HepG2 (cell line): ENCODE measurements around the gene TANGO6. TPM values are rescaled to one million over a fixed set of nuclear protein-coding genes. Genes with fewer than 3 reads are reported as not detected.
A peak's percentile ranks its signal among the peaks of the same experiment; 100 is the strongest.

Source experiments
- ARNT ChIP-seq: fragments of 450-650 bp; IDR thresholded peaks from 2 replicates; pipeline ENCODE4 v1.6.1; 2017
- ARNTL ChIP-seq: sonication (generic); formaldehyde crosslinking; IDR thresholded peaks from 2 replicates; pipeline ENCODE4 v1.4.0; 2020; ENCODE audit warnings: mild to moderate bottlenecking, missing genetic modification reagents
- ASH2L ChIP-seq: fragments of 300-600, 200-600 bp; sonication (generic); IDR thresholded peaks from 2 replicates; pipeline ENCODE4 v1.7.0; 2017; ENCODE audit warnings: low read depth, mild to moderate bottlenecking, moderate library complexity, mixed read lengths, low read length; ENCODE audit not compliant: insufficient read length
- CEBPB ChIP-seq: IDR thresholded peaks from 2 replicates; pipeline ENCODE4 v1.6.1; 2011; ENCODE audit warnings: low read depth, low read length, improper control_type of control experiment, borderline replicate concordance
- EP300 ChIP-seq, 3 experiments: sonication (generic) in 1 of 3; formaldehyde crosslinking in 1 of 3; IDR thresholded peaks; 2 replicates each; pipeline versions ENCODE4 v1.5.1 to v1.6.1; 2011 to 2020; ENCODE audit warnings: low read depth in 2 of 3, low read length in 2 of 3, borderline replicate concordance in 1 of 3, improper control_type of control experiment in 1 of 3, mild to moderate bottlenecking in 1 of 3, missing genetic modification reagents in 1 of 3, moderate library complexity in 1 of 3
- GZF1 ChIP-seq: sonication (generic); formaldehyde crosslinking; IDR thresholded peaks from 2 replicates; pipeline ENCODE4 v1.5.1; 2020; ENCODE audit warnings: mild to moderate bottlenecking, missing genetic modification reagents
- MEF2D ChIP-seq: sonication (generic); formaldehyde crosslinking; IDR thresholded peaks from 2 replicates; pipeline ENCODE4 v1.5.1; 2020; ENCODE audit warnings: mild to moderate bottlenecking, missing genetic modification reagents
- PLRG1 ChIP-seq: fragments of 450-650 bp; conservative IDR thresholded peaks from 2 replicates; pipeline ENCODE4 v1.6.1; 2016
- SAFB2 ChIP-seq: sonication (generic); formaldehyde crosslinking; IDR thresholded peaks from 2 replicates; pipeline ENCODE4 v1.5.1; 2020; ENCODE audit warnings: missing genetic modification reagents, low read depth, mild to moderate bottlenecking, borderline replicate concordance
- SAP130 ChIP-seq: IDR thresholded peaks from 2 replicates; pipeline ENCODE4 v1.6.1; 2016; ENCODE audit warnings: low read depth
- SRSF1 ChIP-seq: fragments of 200-400 bp; formaldehyde crosslinking; optimal IDR thresholded peaks from 2 replicates; pipeline ENCODE3; 2017; ENCODE audit warnings: mild to moderate bottlenecking, low read depth, low read length, moderate library complexity
- TBX2 ChIP-seq: sonication (generic); formaldehyde crosslinking; IDR thresholded peaks from 2 replicates; pipeline ENCODE4 v1.5.0; 2020; ENCODE audit warnings: missing genetic modification reagents, mild to moderate bottlenecking, borderline replicate concordance
- ZNF253 ChIP-seq: sonication (generic); formaldehyde crosslinking; IDR thresholded peaks from 2 replicates; pipeline ENCODE4 v1.8.0; 2022; ENCODE audit warnings: mild to moderate bottlenecking, missing genetic modification reagents, borderline replicate concordance
- ZNF326 ChIP-seq: sonication (generic); formaldehyde crosslinking; IDR thresholded peaks from 2 replicates; pipeline ENCODE4 v1.4.0; 2020; ENCODE audit warnings: missing genetic modification reagents, borderline replicate concordance
- ZNF589 ChIP-seq: sonication (generic); formaldehyde crosslinking; conservative IDR thresholded peaks from 2 replicates; pipeline ENCODE4 v1.8.0; 2022; ENCODE audit warnings: mild to moderate bottlenecking, moderate library complexity, missing genetic modification reagents
- ZNF614 ChIP-seq: IDR thresholded peaks from 2 replicates; pipeline ENCODE4 v1.6.1; 2018; ENCODE audit warnings: missing biosample characterization, missing genetic modification reagents, inconsistent platforms, borderline replicate concordance
- polyA plus RNA-seq, 8 experiments: library from polyadenylated mRNA; depleted of rRNA in 3 of 8; stranded (reverse) in 7 of 8; unstranded in 1 of 8; fragments of >200 nt; fragmentation: Illumina TruSeq in 4 of 8; extraction: Trizol in 4 of 8; gene quantifications; 2 replicates each; pipeline versions ENCODE4 v1.2.1 to v1.2.3, GENCODE V29; 2011 to 2016; ENCODE audit warnings: low read depth in 4 of 8, missing spikeins in 1 of 8, mixed read lengths in 1 of 8; ENCODE audit not compliant: insufficient read depth in 1 of 8
- total RNA-seq, 5 experiments: library from RNA; depleted of rRNA; stranded (reverse); fragments of >200 nt; fragmentation: Illumina TruSeq; extraction: Trizol; gene quantifications; 2 replicates each; pipeline ENCODE4 v1.2.3, GENCODE V29; 2016; ENCODE audit warnings: low read depth in 1 of 5
- TF ChIP-seq, protein P1 (sequence below): IDR thresholded peaks from 2 replicates; pipeline ENCODE4 v1.6.1; 2016; ENCODE audit warnings: low read depth, borderline replicate concordance
- TF ChIP-seq, protein P2 (sequence below): sonication (generic); formaldehyde crosslinking; IDR thresholded peaks from 2 replicates; pipeline ENCODE4 v1.4.0; 2020; ENCODE audit warnings: mild to moderate bottlenecking, missing genetic modification reagents
- TF ChIP-seq, protein P3 (sequence below): IDR thresholded peaks from 2 replicates; pipeline ENCODE4 v1.6.1; 2016
- TF ChIP-seq, protein P4 (sequence below): sonication (generic); formaldehyde crosslinking; IDR thresholded peaks from 2 replicates; pipeline ENCODE4 v1.4.0; 2020; ENCODE audit warnings: missing genetic modification reagents, mild to moderate bottlenecking, borderline replicate concordance

Gene TANGO6
- total and polyA plus RNA-seq, 2 of the 13 experiments (the other 11 are each of a cell fraction or from before 2014, with no cell fraction given): 7.2 to 13.3 TPM

DNA sequence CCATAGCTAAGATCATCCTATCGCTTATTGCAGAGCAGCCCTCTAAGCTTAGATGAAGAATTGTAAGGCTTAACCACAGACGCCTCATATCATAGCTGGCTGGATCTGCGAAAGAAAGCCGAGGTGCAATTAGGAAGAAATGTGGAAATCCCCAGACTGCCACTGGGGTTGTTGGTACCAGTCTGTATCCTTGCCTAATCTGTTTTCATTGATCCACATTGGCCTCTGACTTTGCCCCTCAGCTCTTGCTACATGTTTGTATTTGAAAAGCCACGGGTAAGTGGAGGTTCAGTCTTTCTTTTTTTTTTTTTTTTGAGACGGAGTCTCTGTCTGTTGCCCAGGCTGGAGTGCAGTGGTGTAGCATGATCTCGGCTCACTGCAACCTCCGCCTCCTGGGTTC is 48.9 kb downstream of the TANGO6 start (continued):
- TF ChIP-seq, protein P1, sequence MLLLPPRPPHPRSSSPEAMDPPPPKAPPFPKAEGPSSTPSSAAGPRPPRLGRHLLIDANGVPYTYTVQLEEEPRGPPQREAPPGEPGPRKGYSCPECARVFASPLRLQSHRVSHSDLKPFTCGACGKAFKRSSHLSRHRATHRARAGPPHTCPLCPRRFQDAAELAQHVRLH (CRISPR knock-in tag): no peak
- TF ChIP-seq SAFB2 (CRISPR knock-in tag): no peak
- TF ChIP-seq ZNF614 (CRISPR knock-in tag): no peak
- TF ChIP-seq ARNT: no peak
- peak in 1 of 2 experiments; percentile 42; a peak in 1 of 4 replicates for TF ChIP-seq EP300 (IDR thresholded peaks at IDR 0.05; ENCODE audit: low read depth in 2 of 2, low read length in 2 of 2)
- no peak for TF ChIP-seq EP300 (CRISPR knock-in tag; IDR thresholded peaks at IDR 0.05; ENCODE audit: borderline replicate concordance)
- no peak for TF ChIP-seq TBX2
- no peak for TF ChIP-seq SAP130 (CRISPR knock-in tag)
- peak; percentile 61; the same call in 1 of the 2 replicates for TF ChIP-seq CEBPB
- TF ChIP-seq ZNF326 (CRISPR knock-in tag): no peak
- TF ChIP-seq, protein P2, sequence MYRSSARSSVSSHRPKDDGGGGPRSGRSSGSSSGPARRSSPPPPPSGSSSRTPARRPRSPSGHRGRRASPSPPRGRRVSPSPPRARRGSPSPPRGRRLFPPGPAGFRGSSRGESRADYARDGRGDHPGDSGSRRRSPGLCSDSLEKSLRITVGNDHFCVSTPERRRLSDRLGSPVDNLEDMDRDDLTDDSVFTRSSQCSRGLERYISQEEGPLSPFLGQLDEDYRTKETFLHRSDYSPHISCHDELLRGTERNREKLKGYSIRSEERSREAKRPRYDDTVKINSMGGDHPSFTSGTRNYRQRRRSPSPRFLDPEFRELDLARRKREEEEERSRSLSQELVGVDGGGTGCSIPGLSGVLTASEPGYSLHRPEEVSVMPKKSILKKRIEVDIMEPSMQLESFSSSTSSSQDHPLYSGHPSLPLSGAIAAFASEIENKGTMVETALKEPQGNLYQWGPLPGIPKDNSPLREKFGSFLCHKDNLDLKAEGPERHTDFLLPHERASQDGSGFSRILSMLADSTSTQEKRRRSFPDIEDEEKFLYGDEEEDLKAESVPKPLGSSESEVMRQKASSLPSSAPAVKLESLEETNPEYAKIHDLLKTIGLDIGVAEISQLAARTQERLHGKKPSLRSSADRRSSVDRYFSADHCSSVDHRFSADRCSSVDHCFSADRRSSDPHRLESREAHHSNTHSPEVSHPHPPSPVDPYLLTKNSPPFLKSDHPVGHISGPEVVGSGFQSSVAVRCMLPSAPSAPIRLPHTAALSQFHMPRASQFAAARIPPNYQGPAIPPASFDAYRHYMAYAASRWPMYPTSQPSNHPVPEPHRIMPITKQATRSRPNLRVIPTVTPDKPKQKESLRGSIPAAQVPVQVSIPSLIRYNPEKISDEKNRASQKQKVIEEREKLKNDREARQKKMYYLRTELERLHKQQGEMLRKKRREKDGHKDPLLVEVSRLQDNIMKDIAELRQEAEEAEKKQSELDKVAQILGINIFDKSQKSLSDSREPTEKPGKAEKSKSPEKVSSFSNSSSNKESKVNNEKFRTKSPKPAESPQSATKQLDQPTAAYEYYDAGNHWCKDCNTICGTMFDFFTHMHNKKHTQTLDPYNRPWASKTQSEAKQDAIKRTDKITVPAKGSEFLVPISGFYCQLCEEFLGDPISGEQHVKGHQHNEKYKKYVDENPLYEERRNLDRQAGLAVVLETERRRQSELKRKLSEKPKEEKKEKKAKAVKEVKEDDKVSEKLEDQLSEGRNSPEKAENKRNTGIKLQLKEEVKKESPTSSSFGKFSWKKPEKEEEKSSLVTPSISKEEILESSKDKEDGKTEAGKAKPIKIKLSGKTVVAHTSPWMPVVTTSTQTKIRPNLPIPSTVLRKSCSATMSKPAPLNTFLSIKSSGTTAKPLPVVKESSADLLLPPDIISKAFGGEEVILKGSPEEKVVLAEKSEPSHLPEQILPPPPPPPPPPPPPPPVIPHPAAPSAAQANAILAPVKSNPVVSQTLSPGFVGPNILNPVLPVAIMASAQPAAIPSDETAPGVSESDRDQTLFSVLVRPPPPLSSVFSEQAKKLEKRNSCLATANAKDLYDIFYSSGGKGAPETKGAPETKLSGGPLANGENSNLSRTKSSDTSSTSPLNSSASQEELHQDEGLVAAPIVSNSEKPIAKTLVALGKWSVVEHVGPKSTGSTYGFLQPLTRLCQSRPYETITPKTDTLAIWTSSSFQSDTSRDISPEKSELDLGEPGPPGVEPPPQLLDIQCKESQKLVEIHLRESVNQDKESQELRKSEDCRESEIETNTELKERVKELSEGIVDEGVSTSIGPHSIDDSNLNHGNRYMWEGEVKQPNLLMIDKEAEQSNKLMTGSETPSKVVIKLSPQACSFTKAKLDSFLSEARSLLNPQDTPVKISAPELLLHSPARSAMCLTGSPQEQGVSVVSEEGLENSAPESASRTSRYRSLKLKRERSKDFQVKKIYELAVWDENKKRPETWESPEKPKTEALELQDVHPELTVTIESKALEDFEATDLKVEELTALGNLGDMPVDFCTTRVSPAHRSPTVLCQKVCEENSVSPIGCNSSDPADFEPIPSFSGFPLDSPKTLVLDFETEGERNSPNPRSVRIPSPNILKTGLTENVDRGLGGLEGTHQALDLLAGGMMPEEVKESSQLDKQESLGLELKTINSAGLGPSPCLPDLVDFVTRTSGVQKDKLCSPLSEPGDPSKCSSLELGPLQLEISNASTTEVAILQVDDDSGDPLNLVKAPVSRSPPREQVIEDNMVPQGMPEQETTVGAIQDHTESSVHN (CRISPR knock-in tag): no peak
- TF ChIP-seq GZF1 (CRISPR knock-in tag): no peak
- no peak for TF ChIP-seq SRSF1
- TF ChIP-seq, protein P3, sequence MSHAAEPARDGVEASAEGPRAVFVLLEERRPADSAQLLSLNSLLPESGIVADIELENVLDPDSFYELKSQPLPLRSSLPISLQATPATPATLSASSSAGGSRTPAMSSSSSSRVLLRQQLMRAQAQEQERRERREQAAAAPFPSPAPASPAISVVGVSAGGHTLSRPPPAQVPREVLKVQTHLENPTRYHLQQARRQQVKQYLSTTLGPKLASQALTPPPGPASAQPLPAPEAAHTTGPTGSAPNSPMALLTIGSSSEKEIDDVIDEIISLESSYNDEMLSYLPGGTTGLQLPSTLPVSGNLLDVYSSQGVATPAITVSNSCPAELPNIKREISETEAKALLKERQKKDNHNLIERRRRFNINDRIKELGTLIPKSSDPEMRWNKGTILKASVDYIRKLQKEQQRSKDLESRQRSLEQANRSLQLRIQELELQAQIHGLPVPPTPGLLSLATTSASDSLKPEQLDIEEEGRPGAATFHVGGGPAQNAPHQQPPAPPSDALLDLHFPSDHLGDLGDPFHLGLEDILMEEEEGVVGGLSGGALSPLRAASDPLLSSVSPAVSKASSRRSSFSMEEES (CRISPR knock-in tag): no peak
- no peak for TF ChIP-seq MEF2D (CRISPR knock-in tag)
- no peak for TF ChIP-seq ASH2L
- TF ChIP-seq PLRG1: no peak
- no peak for TF ChIP-seq ZNF589 (CRISPR knock-in tag)
- TF ChIP-seq ZNF253 (CRISPR knock-in tag): no peak
- TF ChIP-seq ARNTL (CRISPR knock-in tag): no peak
- TF ChIP-seq, protein P4, sequence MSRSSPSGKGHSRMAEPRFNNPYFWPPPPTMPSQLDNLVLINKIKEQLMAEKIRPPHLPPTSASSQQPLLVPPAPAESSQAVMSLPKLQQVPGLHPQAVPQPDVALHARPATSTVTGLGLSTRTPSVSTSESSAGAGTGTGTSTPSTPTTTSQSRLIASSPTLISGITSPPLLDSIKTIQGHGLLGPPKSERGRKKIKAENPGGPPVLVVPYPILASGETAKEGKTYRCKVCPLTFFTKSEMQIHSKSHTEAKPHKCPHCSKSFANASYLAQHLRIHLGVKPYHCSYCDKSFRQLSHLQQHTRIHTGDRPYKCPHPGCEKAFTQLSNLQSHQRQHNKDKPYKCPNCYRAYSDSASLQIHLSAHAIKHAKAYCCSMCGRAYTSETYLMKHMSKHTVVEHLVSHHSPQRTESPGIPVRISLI: peak; percentile 38; the same call in 1 of the 2 replicates
